Panc1 (cell line): Measurements from ENCODE around the gene SLC45A1.

Experiments used
- CTCF ChIP-seq: fragments of 450-650 bp; IDR thresholded peaks from 2 replicates; pipeline ENCODE4 v1.5.1; 2017; ENCODE audit warnings: mild to moderate bottlenecking
- POLR2AphosphoS5 ChIP-seq: IDR thresholded peaks from 2 replicates; pipeline ENCODE4 v1.6.1; 2012; ENCODE audit warnings: mild to moderate bottlenecking, low read depth, low read length, moderate library complexity
- TF ChIP-seq, protein P1 (sequence below), 2 experiments: IDR thresholded peaks; 2 replicates each; pipeline ENCODE4 v1.6.1; 2011 to 2012; ENCODE audit warnings: low read depth in 2 of 2, control low read depth in 1 of 2, low read length in 1 of 2, mild to moderate bottlenecking in 1 of 2, moderate library complexity in 1 of 2; ENCODE audit not compliant: insufficient read depth in 1 of 2

- no peak for TF ChIP-seq CTCF
- TF ChIP-seq POLR2AphosphoS5 = no peak
- TF ChIP-seq, protein P1, sequence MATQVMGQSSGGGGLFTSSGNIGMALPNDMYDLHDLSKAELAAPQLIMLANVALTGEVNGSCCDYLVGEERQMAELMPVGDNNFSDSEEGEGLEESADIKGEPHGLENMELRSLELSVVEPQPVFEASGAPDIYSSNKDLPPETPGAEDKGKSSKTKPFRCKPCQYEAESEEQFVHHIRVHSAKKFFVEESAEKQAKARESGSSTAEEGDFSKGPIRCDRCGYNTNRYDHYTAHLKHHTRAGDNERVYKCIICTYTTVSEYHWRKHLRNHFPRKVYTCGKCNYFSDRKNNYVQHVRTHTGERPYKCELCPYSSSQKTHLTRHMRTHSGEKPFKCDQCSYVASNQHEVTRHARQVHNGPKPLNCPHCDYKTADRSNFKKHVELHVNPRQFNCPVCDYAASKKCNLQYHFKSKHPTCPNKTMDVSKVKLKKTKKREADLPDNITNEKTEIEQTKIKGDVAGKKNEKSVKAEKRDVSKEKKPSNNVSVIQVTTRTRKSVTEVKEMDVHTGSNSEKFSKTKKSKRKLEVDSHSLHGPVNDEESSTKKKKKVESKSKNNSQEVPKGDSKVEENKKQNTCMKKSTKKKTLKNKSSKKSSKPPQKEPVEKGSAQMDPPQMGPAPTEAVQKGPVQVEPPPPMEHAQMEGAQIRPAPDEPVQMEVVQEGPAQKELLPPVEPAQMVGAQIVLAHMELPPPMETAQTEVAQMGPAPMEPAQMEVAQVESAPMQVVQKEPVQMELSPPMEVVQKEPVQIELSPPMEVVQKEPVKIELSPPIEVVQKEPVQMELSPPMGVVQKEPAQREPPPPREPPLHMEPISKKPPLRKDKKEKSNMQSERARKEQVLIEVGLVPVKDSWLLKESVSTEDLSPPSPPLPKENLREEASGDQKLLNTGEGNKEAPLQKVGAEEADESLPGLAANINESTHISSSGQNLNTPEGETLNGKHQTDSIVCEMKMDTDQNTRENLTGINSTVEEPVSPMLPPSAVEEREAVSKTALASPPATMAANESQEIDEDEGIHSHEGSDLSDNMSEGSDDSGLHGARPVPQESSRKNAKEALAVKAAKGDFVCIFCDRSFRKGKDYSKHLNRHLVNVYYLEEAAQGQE (IDR thresholded peaks at IDR 0.05; ENCODE audit: insufficient read depth in 1 of 2, low read depth in 2 of 2, low read length in 1 of 2) = no peak
These were observed 17.3 kb downstream of the SLC45A1 start for GRCh38 chr1:8335246-8335645.
